VCaP (cell line): ENCODE measurements around the gene LRP1.

ENCODE experiments used
- H3K27ac ChIP-seq: fragments of 450-650 bp; 2 replicates; pipeline ENCODE4 v1.5.1; 2017
- CTCF ChIP-seq: fragments of 450-650 bp; conservative IDR thresholded peaks from 2 replicates; pipeline ENCODE4 v1.5.1; 2017; ENCODE audit warnings: mild to moderate bottlenecking, moderate library complexity

LRP1 gene

GRCh38 chr12:57216014-57216911, 88.0 kb downstream of the LRP1 start, which contains the start of gene NXPH4:
Gene NXPH4 (plus strand): TSS chr12:57216794. CDS start chr12:57216970, 176 bp downstream.
- TF ChIP-seq CTCF: no peak
- peak within 1 kb of the TSS; percentile 63 for H3K27ac ChIP-seq

GRCh38 chr12:57216921-57217879, 88.9 kb downstream of the LRP1 start:
- H3K27ac ChIP-seq: peak overlapping the region; percentile 63
- TF ChIP-seq CTCF: 0 out of 2 replicates have a peak, but pooled peaks have one; percentile 0

- TF ChIP-seq CTCF: no peak
- H3K27ac ChIP-seq: peak overlapping the region; percentile 63
Observed at GRCh38 chr12:57218030-57218853, 90.0 kb downstream of the LRP1 start.

GRCh38 chr12:57219205-57219992, 91.1 kb downstream of the LRP1 start:
- TF ChIP-seq CTCF: no peak
- H3K27ac ChIP-seq: peak overlapping the region; percentile 63

GRCh38 chr12:57219993-57220754, 91.9 kb downstream of the LRP1 start:
- TF ChIP-seq CTCF: no peak
- H3K27ac ChIP-seq: no peak overlapping the region

- no peak for TF ChIP-seq CTCF
- no peak overlapping the region for H3K27ac ChIP-seq
Observed at GRCh38 chr12:57220770-57221168, 92.5 kb downstream of the LRP1 start.
